ENCODE data around the gene FAM180A.

Gene FAM180A

GRCh38 chr7:135714534-135715009 is 34.0 kb downstream of the FAM180A start:
- Histone ChIP-seq H2AK5ac (ENCODE audit: low read length) (peak overlapping the region; percentile 90), H3K14ac (ENCODE audit: low read length) (peak overlapping the region; percentile 93), H3K27ac (ENCODE audit: low read depth, low read length) (peak overlapping the region; percentile 99), H2BK120ac (ENCODE audit: insufficient read depth, low read length, poor library complexity) (peak overlapping the region; percentile 98), H3K4me2 (ENCODE audit: low read length) (peak overlapping the region; percentile 39), H2BK5ac (ENCODE audit: low read depth, low read length, poor library complexity) (peak overlapping the region; percentile 99), H3K36me3 (ENCODE audit: control insufficient read depth in 1 of 2, insufficient read depth in 2 of 2, low read length in 2 of 2) (peaks cover 0 to 2% of the 10 kb centered on the region in 2 experiments), H3K18ac (ENCODE audit: low read length) (peak overlapping the region; percentile 89), H3K27me3 (ENCODE audit: insufficient read depth, low read length) (no peaks in the 10 kb centered on the region), H4K8ac (ENCODE audit: low read depth, low read length) (peak overlapping the region; percentile 91), H3K4me1 (ENCODE audit: control insufficient read depth in 1 of 2, insufficient read depth in 2 of 2, low read length in 2 of 2) (peaks cover 32 to 51% of the 10 kb centered on the region in 2 experiments), H3K9me3 (ENCODE audit: insufficient read depth, low read depth, low read length) (no peaks in the 10 kb centered on the region), H3K4ac (ENCODE audit: low read depth, low read length) (peak overlapping the region; percentile 81), H2AFZ (ENCODE audit: insufficient read depth, low read length, poor library complexity) (peak overlapping the region; percentile 67), H3K79me2 (ENCODE audit: control insufficient read depth, insufficient read depth, low read length, poor library complexity) (peaks cover 11% of the 10 kb centered on the region), H3K23ac (ENCODE audit: low read length) (no peak overlapping the region), H2BK12ac (ENCODE audit: low read length) (peak overlapping the region; percentile 94), H4K91ac (ENCODE audit: low read depth, low read length) (peak overlapping the region; percentile 98), H3K79me1 (ENCODE audit: low read length) (peaks cover 56% of the 10 kb centered on the region), H4K12ac (ENCODE audit: low read depth, low read length) (peak overlapping the region; percentile 89), H3K9ac (ENCODE audit: low read length) (no peak overlapping the region), H3K4me3 (ENCODE audit: low read depth, low read length) (no peak overlapping the region)
- WGBS (ENCODE audit: extremely low coverage, insufficient coverage, insufficient read length) = no CpG with 5 or more reads among the region's 20 CpGs
- peak; percentile 98 to 99 for DNase-seq

GRCh38 chr7:135713836-135714470 is 34.7 kb downstream of the FAM180A start:
- DNase-seq = peak; percentile 84 to 91
- H2BK12ac ChIP-seq (ENCODE audit: low read length) = peak overlapping the region; percentile 94
- no peaks in the 10 kb centered on the region for H3K27me3 ChIP-seq (ENCODE audit: insufficient read depth, low read length)
- H3K27ac ChIP-seq (ENCODE audit: low read depth, low read length) = peak overlapping the region; percentile 99
- H3K23ac ChIP-seq (ENCODE audit: low read length) = no peak overlapping the region
- H3K18ac ChIP-seq (ENCODE audit: low read length) = peak overlapping the region; percentile 89
- no CpG with 5 or more reads among the region's 4 CpGs for WGBS (ENCODE audit: extremely low coverage, insufficient coverage, insufficient read length)
- no peak overlapping the region for H3K4me3 ChIP-seq (ENCODE audit: low read depth, low read length)
- peak overlapping the region; percentile 93 for H3K14ac ChIP-seq (ENCODE audit: low read length)
- peaks cover 11% of the 10 kb centered on the region for H3K79me2 ChIP-seq (ENCODE audit: control insufficient read depth, insufficient read depth, low read length, poor library complexity)
- H2AFZ ChIP-seq (ENCODE audit: insufficient read depth, low read length, poor library complexity) = peak overlapping the region; percentile 67
- peak overlapping the region; percentile 10 for H3K4me2 ChIP-seq (ENCODE audit: low read length)
- H4K91ac ChIP-seq (ENCODE audit: low read depth, low read length) = peak overlapping the region; percentile 98
- peaks cover 29 to 50% of the 10 kb centered on the region in 2 experiments for H3K4me1 ChIP-seq (ENCODE audit: control insufficient read depth in 1 of 2, insufficient read depth in 2 of 2, low read length in 2 of 2)
- H2BK5ac ChIP-seq (ENCODE audit: low read depth, low read length, poor library complexity) = peak overlapping the region; percentile 99
- peak overlapping the region; percentile 94 for H3K4ac ChIP-seq (ENCODE audit: low read depth, low read length)
- H3K79me1 ChIP-seq (ENCODE audit: low read length) = peaks cover 55% of the 10 kb centered on the region
- peak overlapping the region; percentile 89 for H4K12ac ChIP-seq (ENCODE audit: low read depth, low read length)
- no peak overlapping the region for H3K9ac ChIP-seq (ENCODE audit: low read length)
- H3K36me3 ChIP-seq (ENCODE audit: control insufficient read depth in 1 of 2, insufficient read depth in 2 of 2, low read length in 2 of 2) = peaks cover 0 to 2% of the 10 kb centered on the region in 2 experiments
- H2AK5ac ChIP-seq (ENCODE audit: low read length) = peak overlapping the region; percentile 90
- H4K8ac ChIP-seq (ENCODE audit: low read depth, low read length) = peak overlapping the region; percentile 91
- peak overlapping the region; percentile 98 for H2BK120ac ChIP-seq (ENCODE audit: insufficient read depth, low read length, poor library complexity)
- no peaks in the 10 kb centered on the region for H3K9me3 ChIP-seq (ENCODE audit: insufficient read depth, low read depth, low read length)

- Histone ChIP-seq H3K4me1 (ENCODE audit: control insufficient read depth in 1 of 2, insufficient read depth in 2 of 2, low read length in 2 of 2) (peaks cover 29 to 51% of the 10 kb centered on the region in 2 experiments), H3K9ac (ENCODE audit: low read length) (no peak overlapping the region), H3K27me3 (ENCODE audit: insufficient read depth, low read length) (no peaks in the 10 kb centered on the region), H3K18ac (ENCODE audit: low read length) (peak overlapping the region; percentile 42), H3K79me1 (ENCODE audit: low read length) (peaks cover 52% of the 10 kb centered on the region), H4K8ac (ENCODE audit: low read depth, low read length) (peak overlapping the region; percentile 44), H3K4ac (ENCODE audit: low read depth, low read length) (peak overlapping the region; percentile 16), H3K9me3 (ENCODE audit: insufficient read depth, low read depth, low read length) (no peaks in the 10 kb centered on the region), H4K91ac (ENCODE audit: low read depth, low read length) (peak overlapping the region; percentile 90), H3K4me3 (ENCODE audit: low read depth, low read length) (no peak overlapping the region), H3K4me2 (ENCODE audit: low read length) (peak overlapping the region; percentile 3), H2AFZ (ENCODE audit: insufficient read depth, low read length, poor library complexity) (peak overlapping the region; percentile 11), H3K14ac (ENCODE audit: low read length) (peak overlapping the region; percentile 52), H3K79me2 (ENCODE audit: control insufficient read depth, insufficient read depth, low read length, poor library complexity) (peaks cover 15% of the 10 kb centered on the region), H2AK5ac (ENCODE audit: low read length) (no peak overlapping the region), H3K23ac (ENCODE audit: low read length) (no peak overlapping the region), H4K12ac (ENCODE audit: low read depth, low read length) (no peak overlapping the region), H2BK5ac (ENCODE audit: low read depth, low read length, poor library complexity) (peak overlapping the region; percentile 68), H3K36me3 (ENCODE audit: control insufficient read depth in 1 of 2, insufficient read depth in 2 of 2, low read length in 2 of 2) (peaks cover 0 to 2% of the 10 kb centered on the region in 2 experiments), H2BK12ac (ENCODE audit: low read length) (peak overlapping the region; percentile 91), H3K27ac (ENCODE audit: low read depth, low read length) (peak overlapping the region; percentile 99), H2BK120ac (ENCODE audit: insufficient read depth, low read length, poor library complexity) (peak overlapping the region; percentile 98)
- peak in 1 of 2 donors; percentile 10 for DNase-seq
- WGBS (ENCODE audit: extremely low coverage, insufficient coverage, insufficient read length) = no CpG with 5 or more reads among the region's 7 CpGs
Observed at GRCh38 chr7:135712796-135713195, 35.8 kb downstream of the FAM180A start.

GRCh38 chr7:135712182-135712782 is 36.3 kb downstream of the FAM180A start:
- Histone ChIP-seq H3K4me2 (ENCODE audit: low read length) (no peak overlapping the region), H3K9ac (ENCODE audit: low read length) (no peak overlapping the region), H4K8ac (ENCODE audit: low read depth, low read length) (peak overlapping the region; percentile 91), H3K79me2 (ENCODE audit: control insufficient read depth, insufficient read depth, low read length, poor library complexity) (peaks cover 15% of the 10 kb centered on the region), H3K9me3 (ENCODE audit: insufficient read depth, low read depth, low read length) (no peaks in the 10 kb centered on the region), H3K4me3 (ENCODE audit: low read depth, low read length) (no peak overlapping the region), H3K27me3 (ENCODE audit: insufficient read depth, low read length) (no peaks in the 10 kb centered on the region), H2AFZ (ENCODE audit: insufficient read depth, low read length, poor library complexity) (peak overlapping the region; percentile 30), H4K12ac (ENCODE audit: low read depth, low read length) (peak overlapping the region; percentile 62), H2BK12ac (ENCODE audit: low read length) (peak overlapping the region; percentile 98), H3K4ac (ENCODE audit: low read depth, low read length) (peak overlapping the region; percentile 49), H3K79me1 (ENCODE audit: low read length) (peaks cover 50% of the 10 kb centered on the region), H4K91ac (ENCODE audit: low read depth, low read length) (peak overlapping the region; percentile 91), H3K18ac (ENCODE audit: low read length) (peak overlapping the region; percentile 89), H3K27ac (ENCODE audit: low read depth, low read length) (peak overlapping the region; percentile 99), H3K23ac (ENCODE audit: low read length) (no peak overlapping the region), H3K36me3 (ENCODE audit: control insufficient read depth in 1 of 2, insufficient read depth in 2 of 2, low read length in 2 of 2) (peaks cover 0 to 2% of the 10 kb centered on the region in 2 experiments), H2BK5ac (ENCODE audit: low read depth, low read length, poor library complexity) (peak overlapping the region; percentile 73), H2BK120ac (ENCODE audit: insufficient read depth, low read length, poor library complexity) (peak overlapping the region; percentile 96), H3K4me1 (ENCODE audit: control insufficient read depth in 1 of 2, insufficient read depth in 2 of 2, low read length in 2 of 2) (peaks cover 29 to 56% of the 10 kb centered on the region in 2 experiments), H2AK5ac (ENCODE audit: low read length) (peak overlapping the region; percentile 91), H3K14ac (ENCODE audit: low read length) (peak overlapping the region; percentile 83)
- WGBS (ENCODE audit: extremely low coverage, insufficient coverage, insufficient read length) = no CpG with 5 or more reads among the region's 4 CpGs
- DNase-seq = no peak
